Mesenchymal stem cell (in vitro differentiated cells and primary cell): ENCODE measurements around the gene KRT83.

Experiments
- DNase-seq: peaks from one replicate; pipeline ENCODE4 v3.0.0-alpha.2; 2013
- H2AFZ ChIP-seq: one replicate; pipeline ENCODE4 v1.6.1; 2013; ENCODE audit warnings: low read depth, mild to moderate bottlenecking, control low read depth, inconsistent platforms, low read length, moderate library complexity
- H2AK5ac ChIP-seq: 2 replicates; pipeline ENCODE4 v1.6.1; 2013; ENCODE audit warnings: low read length, moderate library complexity, mild to moderate bottlenecking, inconsistent platforms; ENCODE audit not compliant: severe bottlenecking
- H2BK120ac ChIP-seq: one replicate; pipeline ENCODE4 v1.6.1; 2013; ENCODE audit warnings: low read depth, mild to moderate bottlenecking, inconsistent platforms, low read length, moderate library complexity
- H2BK12ac ChIP-seq, 2 experiments: one replicate each; pipeline ENCODE4 v1.6.1; 2013; ENCODE audit warnings: inconsistent platforms in 2 of 2, low read length in 2 of 2, mild to moderate bottlenecking in 2 of 2, moderate library complexity in 2 of 2, control low read depth in 1 of 2
- H2BK15ac ChIP-seq: one replicate; pipeline ENCODE4 v1.6.1; 2013; ENCODE audit warnings: mild to moderate bottlenecking, low read depth, inconsistent platforms; ENCODE audit not compliant: poor library complexity, severe bottlenecking
- H2BK5ac ChIP-seq: 2 replicates; pipeline ENCODE4 v1.6.1; 2013; ENCODE audit warnings: low read depth, mild to moderate bottlenecking, low read length, control low read depth, inconsistent platforms; ENCODE audit not compliant: poor library complexity, severe bottlenecking
- H3K14ac ChIP-seq, 2 experiments: one replicate each; pipeline ENCODE4 v1.6.1; 2013; ENCODE audit warnings: inconsistent platforms in 2 of 2, low read length in 2 of 2, control low read depth in 1 of 2, mild to moderate bottlenecking in 1 of 2, moderate library complexity in 1 of 2
- H3K18ac ChIP-seq, 2 experiments: one replicate each; pipeline ENCODE4 v1.6.1; 2013; ENCODE audit warnings: inconsistent platforms in 2 of 2, low read length in 2 of 2, control low read depth in 1 of 2, low read depth in 1 of 2, mild to moderate bottlenecking in 1 of 2
- H3K23ac ChIP-seq, 2 experiments: one replicate each; pipeline ENCODE4 v1.6.1; 2013; ENCODE audit warnings: inconsistent platforms in 2 of 2, low read length in 2 of 2, mild to moderate bottlenecking in 2 of 2, moderate library complexity in 2 of 2, control low read depth in 1 of 2
- H3K27ac ChIP-seq: 2 replicates; pipeline ENCODE4 v1.5.1; 2013; ENCODE audit warnings: mild to moderate bottlenecking, moderate library complexity, low read length, control low read depth, inconsistent platforms; ENCODE audit not compliant: poor library complexity, severe bottlenecking
- H3K27me3 ChIP-seq, 2 experiments: 2 replicates each; pipeline versions ENCODE4 v1.6.1 to v1.7.0; 2013; ENCODE audit warnings: low read length in 2 of 2, mild to moderate bottlenecking in 2 of 2, moderate library complexity in 2 of 2, control low read depth in 1 of 2, inconsistent platforms in 1 of 2; ENCODE audit not compliant: control insufficient read depth in 1 of 2, insufficient read depth in 1 of 2
- H3K36me3 ChIP-seq, 2 experiments: 2 replicates each; pipeline versions ENCODE4 v1.6.1 to v1.7.0; 2013; ENCODE audit warnings: low read length in 2 of 2, control low read depth in 1 of 2, inconsistent platforms in 1 of 2, low read depth in 1 of 2, mild to moderate bottlenecking in 1 of 2; ENCODE audit not compliant: insufficient read depth in 2 of 2, control insufficient read depth in 1 of 2
- H3K4ac ChIP-seq, 2 experiments: one replicate each; pipeline ENCODE4 v1.6.1; 2013; ENCODE audit warnings: inconsistent platforms in 2 of 2, low read length in 2 of 2, mild to moderate bottlenecking in 2 of 2, moderate library complexity in 2 of 2, control low read depth in 1 of 2, low read depth in 1 of 2
- H3K4me1 ChIP-seq: 2 replicates; pipeline ENCODE4 v1.6.1; 2013; ENCODE audit warnings: low read depth, low read length, control low read depth; ENCODE audit not compliant: control insufficient read depth, insufficient read depth
- H3K4me2 ChIP-seq: 2 replicates; pipeline ENCODE4 v1.6.1; 2013; ENCODE audit warnings: low read length, mild to moderate bottlenecking, inconsistent platforms; ENCODE audit not compliant: poor library complexity, severe bottlenecking
- H3K4me3 ChIP-seq, 2 experiments: 2 replicates each; pipeline versions ENCODE4 v1.5.1 to v1.7.0; 2013; ENCODE audit warnings: low read length in 2 of 2, mild to moderate bottlenecking in 2 of 2, control low read depth in 1 of 2, low read depth in 1 of 2; ENCODE audit not compliant: insufficient read depth in 1 of 2
- H3K79me1 ChIP-seq: replicated peaks from 2 replicates; pipeline ENCODE4 v1.6.1; 2013; ENCODE audit warnings: mild to moderate bottlenecking, control low read depth, low read length, inconsistent platforms; ENCODE audit not compliant: poor library complexity, severe bottlenecking
- H3K9ac ChIP-seq: 2 replicates; pipeline ENCODE4 v1.7.0; 2013; ENCODE audit warnings: mild to moderate bottlenecking, low read length, moderate library complexity
- H3K9me3 ChIP-seq: 2 replicates; pipeline ENCODE4 v1.7.0; 2013; ENCODE audit warnings: mild to moderate bottlenecking, low read length; ENCODE audit not compliant: control insufficient read depth
- H4K8ac ChIP-seq: one replicate; pipeline ENCODE4 v1.6.1; 2013; ENCODE audit warnings: inconsistent platforms, mild to moderate bottlenecking, low read length, moderate library complexity
- H4K91ac ChIP-seq: one replicate; pipeline ENCODE4 v1.6.1; 2013; ENCODE audit warnings: mild to moderate bottlenecking, low read length, inconsistent platforms
- WGBS: methylation state at CpG from one replicate; pipeline ENCODE4 v1.1.7; 2013; ENCODE audit warnings: mixed read lengths; 5-methylcytosine and 5-hydroxymethylcytosine counted together

Gene KRT83

DNA sequence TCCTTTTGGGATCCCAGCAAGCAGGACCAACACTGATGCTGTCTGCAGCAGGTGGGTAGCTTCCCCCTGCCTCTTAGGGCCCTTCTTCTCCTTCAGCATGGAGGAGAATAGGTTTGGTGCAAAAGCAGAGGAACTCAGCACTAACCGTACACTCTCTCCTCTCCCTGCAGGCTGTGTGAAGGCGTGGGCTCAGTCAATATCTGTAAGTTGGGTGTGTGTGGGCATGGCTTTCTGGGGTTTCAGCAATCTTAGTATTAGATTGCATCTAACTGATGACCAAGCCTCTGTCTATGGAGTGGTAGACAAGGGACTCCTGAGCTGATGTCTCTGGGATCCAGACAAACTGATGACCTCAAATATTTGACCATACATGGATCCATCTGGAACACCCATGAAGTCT is 31.8 kb upstream of the KRT83 start:
- Histone ChIP-seq H2AFZ (no peak overlapping the region), H2BK120ac (no peak overlapping the region), H3K9ac (no peak overlapping the region), H2BK5ac (no peak overlapping the region), H3K4ac (no peak overlapping the region), H2AK5ac (no peak overlapping the region), H3K18ac (no peak overlapping the region), H3K9me3 (no peaks in the 10 kb centered on the region), H2BK12ac (no peak overlapping the region), H3K23ac (no peak overlapping the region), H3K27ac (no peak overlapping the region), H3K14ac (no peak overlapping the region), H3K27me3 (peaks cover 58 to 85% of the 10 kb centered on the region in 2 experiments), H3K4me2 (no peak overlapping the region), H3K4me3 (no peak overlapping the region), H4K8ac (no peak overlapping the region), H3K36me3 (no peaks in the 10 kb centered on the region), H4K91ac (no peak overlapping the region), H2BK15ac (no peak overlapping the region), H3K4me1 (peaks cover 2% of the 10 kb centered on the region), H3K79me1 (no peaks in the 10 kb centered on the region)
- DNase-seq: no peak
- WGBS: 60% methylated on average over 2 of the region's 2 CpGs

DNA sequence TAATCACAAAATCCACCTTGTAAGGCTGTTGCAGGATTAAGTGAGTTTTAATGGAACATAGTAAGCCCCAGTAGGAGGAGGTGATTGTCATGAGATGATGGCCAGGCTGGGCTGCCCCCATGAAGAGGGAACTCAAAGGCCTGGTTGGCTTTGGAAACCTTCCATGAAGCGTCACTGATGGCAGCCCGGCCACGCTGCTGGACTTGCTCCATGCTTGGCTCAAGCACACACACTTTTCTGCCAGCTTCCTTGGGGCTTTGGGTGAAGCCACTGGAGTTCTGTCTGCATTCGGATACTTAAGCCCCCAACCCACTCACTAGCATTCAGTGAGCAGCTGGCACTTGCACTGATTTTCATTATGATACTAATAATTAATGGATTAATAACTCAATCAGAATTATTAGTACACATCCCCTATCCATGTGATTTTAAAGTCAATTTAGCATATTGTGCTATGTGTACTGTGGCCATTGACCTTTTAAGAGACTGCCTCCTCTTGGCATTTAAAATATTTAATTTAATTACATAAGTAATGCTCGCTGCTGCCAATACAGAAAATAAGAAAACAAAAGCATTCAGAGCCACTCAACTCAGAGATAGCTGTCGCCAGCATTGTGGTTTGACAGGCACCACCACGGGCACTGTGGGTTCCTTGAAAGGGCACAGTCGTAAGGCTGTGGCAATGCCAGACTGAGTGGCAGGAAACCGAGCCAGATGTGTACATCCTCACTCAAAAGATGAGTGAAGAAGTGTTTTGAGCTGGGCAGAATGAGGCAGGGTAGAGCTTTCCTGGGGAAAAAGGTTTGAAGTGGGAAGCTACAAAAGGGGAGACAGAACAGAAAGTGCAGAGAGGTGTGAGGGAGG is 30.2 kb upstream of the KRT83 start:
- H2BK120ac ChIP-seq: no peak overlapping the region
- no peak overlapping the region for H3K14ac ChIP-seq
- no peak overlapping the region for H2AK5ac ChIP-seq
- H3K4me2 ChIP-seq: no peak overlapping the region
- no peak overlapping the region for H3K9ac ChIP-seq
- no peak overlapping the region for H3K4ac ChIP-seq
- no peak overlapping the region for H2BK12ac ChIP-seq
- no peaks in the 10 kb centered on the region for H3K79me1 ChIP-seq
- no peak overlapping the region for H2AFZ ChIP-seq
- 72% methylated on average over 8 of the region's 9 CpGs for WGBS
- H3K27me3 ChIP-seq: peaks cover 52 to 87% of the 10 kb centered on the region in 2 experiments
- no peak overlapping the region for H3K27ac ChIP-seq
- no peak overlapping the region for H2BK15ac ChIP-seq
- DNase-seq: no peak
- H3K18ac ChIP-seq: no peak overlapping the region
- H3K23ac ChIP-seq: no peak overlapping the region
- no peak overlapping the region for H4K91ac ChIP-seq
- H4K8ac ChIP-seq: no peak overlapping the region
- no peak overlapping the region for H2BK5ac ChIP-seq
- no peaks in the 10 kb centered on the region for H3K36me3 ChIP-seq
- H3K9me3 ChIP-seq: no peaks in the 10 kb centered on the region
- no peak overlapping the region for H3K4me3 ChIP-seq
- H3K4me1 ChIP-seq: peaks cover 2% of the 10 kb centered on the region

DNA sequence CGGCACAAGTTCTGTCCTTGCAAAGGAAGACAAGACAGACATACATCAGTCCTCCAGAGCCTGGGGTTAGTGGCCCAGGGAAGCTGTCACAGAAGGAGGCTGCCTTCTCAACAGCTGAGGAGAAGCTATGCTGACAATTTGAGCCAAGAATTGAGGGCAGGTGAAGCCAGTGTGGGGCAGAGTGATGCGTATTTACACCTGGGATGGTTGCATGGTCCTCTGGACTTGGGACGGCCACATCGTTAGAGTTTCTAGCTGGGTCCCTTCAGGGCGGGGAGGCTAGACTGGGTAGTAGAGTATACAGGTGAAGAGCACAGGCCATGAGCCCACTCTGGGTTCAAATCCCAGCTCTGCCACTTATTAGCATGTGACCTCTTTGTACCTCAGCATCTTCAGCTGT is 29.6 kb upstream of the KRT83 start:
- Histone ChIP-seq H4K91ac (no peak overlapping the region), H3K14ac (no peak overlapping the region), H3K4me1 (no peaks in the 10 kb centered on the region), H2BK5ac (no peak overlapping the region), H4K8ac (no peak overlapping the region), H2BK12ac (no peak overlapping the region), H3K27me3 (peaks cover 57 to 94% of the 10 kb centered on the region in 2 experiments), H2AFZ (no peak overlapping the region), H3K36me3 (no peaks in the 10 kb centered on the region), H2BK15ac (no peak overlapping the region), H3K27ac (no peak overlapping the region), H3K23ac (no peak overlapping the region), H3K9ac (no peak overlapping the region), H3K79me1 (no peaks in the 10 kb centered on the region), H2BK120ac (no peak overlapping the region), H3K9me3 (no peaks in the 10 kb centered on the region), H2AK5ac (no peak overlapping the region), H3K4me3 (no peak overlapping the region), H3K18ac (no peak overlapping the region), H3K4me2 (no peak overlapping the region), H3K4ac (no peak overlapping the region)
- no peak for DNase-seq
- WGBS: 83% methylated on average over 5 of the region's 5 CpGs

DNA sequence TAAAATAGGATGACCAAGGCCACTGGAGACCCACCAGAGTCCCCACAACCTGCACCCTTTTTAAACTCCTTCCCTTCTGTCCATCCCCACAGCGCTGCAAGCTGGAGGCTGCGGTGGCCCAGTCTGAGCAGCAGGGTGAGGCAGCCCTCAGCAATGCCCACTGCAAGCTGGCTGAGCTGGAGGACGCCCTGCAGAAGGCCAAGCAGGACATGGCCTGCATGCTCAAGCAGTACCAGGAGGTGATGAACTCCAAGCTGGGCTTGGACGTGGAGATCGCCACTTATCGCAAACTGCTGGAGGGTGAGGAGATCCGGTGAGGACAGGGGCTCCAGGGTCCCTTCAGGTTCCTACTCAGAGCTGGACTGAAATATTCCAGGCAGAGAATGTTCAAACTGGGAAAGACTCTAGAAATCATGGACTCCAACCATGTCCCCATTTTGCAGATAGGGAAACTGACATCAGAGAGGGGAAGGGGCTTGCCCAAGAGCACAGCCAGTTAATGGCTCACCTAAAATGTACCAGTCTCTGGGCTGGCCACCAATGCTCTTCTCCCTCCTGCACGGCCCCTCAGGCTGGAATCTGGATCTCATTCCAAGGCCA is 28.9 kb upstream of the KRT83 start:
- H3K79me1 ChIP-seq: no peaks in the 10 kb centered on the region
- H3K4me3 ChIP-seq: no peak overlapping the region
- no peak overlapping the region for H2BK5ac ChIP-seq
- H2AFZ ChIP-seq: no peak overlapping the region
- no peak overlapping the region for H2AK5ac ChIP-seq
- DNase-seq: no peak
- H4K91ac ChIP-seq: no peak overlapping the region
- H3K4me2 ChIP-seq: no peak overlapping the region
- no peak overlapping the region for H2BK120ac ChIP-seq
- WGBS: 90% methylated on average over 7 of the region's 8 CpGs
- no peak overlapping the region for H2BK12ac ChIP-seq
- H3K4me1 ChIP-seq: no peaks in the 10 kb centered on the region
- H3K9me3 ChIP-seq: no peaks in the 10 kb centered on the region
- H3K27ac ChIP-seq: no peak overlapping the region
- H3K23ac ChIP-seq: no peak overlapping the region
- H3K27me3 ChIP-seq: peaks cover 53 to 93% of the 10 kb centered on the region in 2 experiments
- H3K36me3 ChIP-seq: no peaks in the 10 kb centered on the region
- H2BK15ac ChIP-seq: no peak overlapping the region
- no peak overlapping the region for H4K8ac ChIP-seq
- no peak overlapping the region for H3K9ac ChIP-seq
- no peak overlapping the region for H3K14ac ChIP-seq
- H3K4ac ChIP-seq: no peak overlapping the region
- H3K18ac ChIP-seq: no peak overlapping the region
